HepG2 (cell line): ENCODE measurements around the gene MKS1. TPM values are rescaled to one million over a fixed set of nuclear protein-coding genes. Genes with fewer than 3 reads are reported as not detected.

Source experiments
- ATAC-seq: fragments of 200-7000 bp; cut with Tn5 transposase; 3 replicates; pipeline ENCODE4 v1.9.1; 2020; ENCODE audit warnings: mild to moderate bottlenecking, moderate library complexity
- BruUV-seq: library from RNA; stranded (reverse); fragments of 400-500 nt; replicated peaks from 2 replicates; lab custom pipeline; 2021; lab: Mats Ljungman, UMichigan
- CTCF ChIA-PET: fragments of 300-600 bp; formaldehyde crosslinking; extraction: SDS; loops from one replicate; lab custom pipeline; 2021; ENCODE audit warnings: low total read pairs, inconsistent platforms, low intra/inter-chr PET ratio; lab: Yijun Ruan, JAX
- POLR2A ChIA-PET: fragments of 350-600 bp; sonication (Branson Sonifier 250); formaldehyde crosslinking; loops from one replicate; lab custom pipeline; 2020; ENCODE audit warnings: antibody characterized with exemption, inconsistent platforms; lab: Yijun Ruan, JAX
- DNase-seq: peaks from one replicate; pipeline ENCODE4 v3.0.0-alpha.2; 2015; ENCODE audit warnings: low spot score
- FAIRE-seq: peaks from 3 replicates; lab custom pipeline; 2011; peaks lifted over from hg19 to GRCh38; lab: Jason Lieb, UNC
- H2AFZ ChIP-seq: one replicate; pipeline ENCODE4 v1.6.1; 2011; ENCODE audit warnings: low read length, inconsistent platforms
- H3K27ac ChIP-seq: fragments of 300-600 bp; 3 replicates; pipeline ENCODE4 v1.8.0; 2011; ENCODE audit warnings: mixed run types, mild to moderate bottlenecking, mixed read lengths, low read length, inconsistent platforms; ENCODE audit not compliant: insufficient read depth; ENCODE audit errors: extremely low read length
- H3K27me3 ChIP-seq, 2 experiments: fragments of 200-600 bp in 1 of 2; 2 replicates in 1 of 2; 3 replicates in 1 of 2; pipeline versions ENCODE4 v1.6.0 to v1.8.0; 2011; ENCODE audit warnings: low read length in 2 of 2, mild to moderate bottlenecking in 2 of 2, moderate library complexity in 2 of 2, inconsistent platforms in 1 of 2; ENCODE audit not compliant: insufficient read depth in 2 of 2, control insufficient read depth in 1 of 2
- H3K36me3 ChIP-seq, 2 experiments: fragments of 200-600 bp in 1 of 2; replicated peaks in 1 of 2; 2 replicates in 1 of 2; 3 replicates in 1 of 2; pipeline versions ENCODE4 v1.5.1 to v1.8.0; 2011; ENCODE audit warnings: low read length in 2 of 2, inconsistent platforms in 1 of 2; ENCODE audit not compliant: insufficient read depth in 2 of 2, control insufficient read depth in 1 of 2
- H3K4me1 ChIP-seq: 2 replicates; pipeline ENCODE4 v1.5.1; 2012; ENCODE audit warnings: low read length, inconsistent platforms; ENCODE audit not compliant: insufficient read depth
- H3K4me2 ChIP-seq: 2 replicates; pipeline ENCODE4 v1.6.0; 2011; ENCODE audit warnings: low read depth, low read length, inconsistent platforms
- H3K4me3 ChIP-seq, 3 experiments: fragments of 200-600 bp in 1 of 3; sonication (generic), shearing (Covaris generic) in 1 of 3; replicated peaks in 1 of 3; 2 replicates each; pipeline ENCODE4 v1.5.1; 2011 to 2016; ENCODE audit warnings: low read length in 3 of 3, inconsistent platforms in 2 of 3, low read depth in 2 of 3, mild to moderate bottlenecking in 2 of 3, control low read depth in 1 of 3, mixed read lengths in 1 of 3; ENCODE audit not compliant: insufficient read depth in 1 of 3
- H3K79me2 ChIP-seq: one replicate; pipeline ENCODE4 v1.6.1; 2011; ENCODE audit warnings: low read length, inconsistent platforms; ENCODE audit not compliant: insufficient read depth
- H3K9ac ChIP-seq: 2 replicates; pipeline ENCODE4 v1.6.0; 2011; ENCODE audit warnings: mild to moderate bottlenecking, low read depth, low read length, inconsistent platforms; ENCODE audit not compliant: insufficient read depth
- H3K9me3 ChIP-seq: 2 replicates; pipeline ENCODE4 v1.5.1; 2012; ENCODE audit warnings: mild to moderate bottlenecking, low read length
- H4K20me1 ChIP-seq: 2 replicates; pipeline ENCODE4 v1.6.0; 2011; ENCODE audit warnings: inconsistent platforms, mild to moderate bottlenecking, low read length, moderate library complexity; ENCODE audit not compliant: insufficient read depth
- DDIT3 ChIP-seq: sonication (generic); formaldehyde crosslinking; IDR thresholded peaks from 2 replicates; pipeline ENCODE4 v1.4.0; 2020; ENCODE audit warnings: mild to moderate bottlenecking, missing genetic modification reagents
- GLMP ChIP-seq: sonication (generic); formaldehyde crosslinking; IDR thresholded peaks from 2 replicates; pipeline ENCODE4 v1.9.0; 2021; ENCODE audit warnings: missing genetic modification reagents, mild to moderate bottlenecking, borderline replicate concordance
- KDM3A ChIP-seq: IDR thresholded peaks from 2 replicates; pipeline ENCODE4 v1.6.1; 2018; ENCODE audit warnings: low read depth, missing compliant biosample characterization
- MAFF ChIP-seq: IDR thresholded peaks from 2 replicates; pipeline ENCODE4 v1.6.1; 2011; ENCODE audit warnings: low read depth, low read length, improper control_type of control experiment
- MAFK ChIP-seq, 2 experiments: IDR thresholded peaks in 1 of 2; conservative IDR thresholded peaks in 1 of 2; 2 replicates each; pipeline ENCODE4 v1.6.1; 2011; ENCODE audit warnings: improper control_type of control experiment in 2 of 2, low read length in 2 of 2
- POGK ChIP-seq: sonication (generic); formaldehyde crosslinking; conservative IDR thresholded peaks from 2 replicates; pipeline ENCODE4 v1.8.0; 2022; ENCODE audit warnings: mild to moderate bottlenecking, moderate library complexity, missing genetic modification reagents
- TBX3 ChIP-seq: fragments of 450-650 bp; IDR thresholded peaks from 2 replicates; pipeline ENCODE4 v1.6.1; 2017; ENCODE audit warnings: antibody characterized with exemption, mild to moderate bottlenecking, inconsistent platforms, borderline replicate concordance
- TFDP1 ChIP-seq: IDR thresholded peaks from 2 replicates; pipeline ENCODE4 v1.6.1; 2016; ENCODE audit warnings: missing compliant biosample characterization, missing genetic modification reagents, borderline replicate concordance
- ZNF143 ChIP-seq: sonication (generic); formaldehyde crosslinking; IDR thresholded peaks from 2 replicates; pipeline ENCODE4 v1.4.0; 2020; ENCODE audit warnings: missing genetic modification reagents
- ZNF205 ChIP-seq: IDR thresholded peaks from 2 replicates; pipeline ENCODE4 v1.6.1; 2018; ENCODE audit warnings: missing biosample characterization, missing genetic modification reagents
- ZNF335 ChIP-seq: sonication (generic); formaldehyde crosslinking; IDR thresholded peaks from 2 replicates; pipeline ENCODE4 v1.4.0; 2020; ENCODE audit warnings: missing genetic modification reagents
- ZNF431 ChIP-seq: sonication (generic); formaldehyde crosslinking; IDR thresholded peaks from 2 replicates; pipeline ENCODE4 v1.9.0; 2022; ENCODE audit warnings: missing genetic modification reagents, low read depth, mild to moderate bottlenecking, borderline replicate concordance
- WGBS: methylation state at CpG from one replicate; pipeline ENCODE4 v1.1.6; 2017; ENCODE audit warnings: low lambda C conversion rate; 5-methylcytosine and 5-hydroxymethylcytosine counted together
- in situ Hi-C: cut with HindIII; loops from 2 replicates; pipeline ENCODE4 v1.10.0; 2017; ENCODE audit warnings: low pct_unique_long_range_greater_than_20kb; ENCODE audit not compliant: extremely low pct_ligation_motif_present
- intact Hi-C: fragments of 100-400 bp; cut with micrococcal nuclease; formaldehyde crosslinking; loops from one replicate; pipeline ENCODE4 v1.10.0; 2022; ENCODE audit not compliant: unreplicated experiment
- polyA plus RNA-seq, 8 experiments: library from polyadenylated mRNA; depleted of rRNA in 3 of 8; stranded (reverse) in 7 of 8; unstranded in 1 of 8; fragments of >200 nt; fragmentation: Illumina TruSeq in 4 of 8; extraction: Trizol in 4 of 8; gene quantifications; 2 replicates each; pipeline versions ENCODE4 v1.2.1 to v1.2.3, GENCODE V29; 2011 to 2016; ENCODE audit warnings: low read depth in 4 of 8, missing spikeins in 1 of 8, mixed read lengths in 1 of 8; ENCODE audit not compliant: insufficient read depth in 1 of 8
- total RNA-seq, 5 experiments: library from RNA; depleted of rRNA; stranded (reverse); fragments of >200 nt; fragmentation: Illumina TruSeq; extraction: Trizol; gene quantifications; 2 replicates each; pipeline ENCODE4 v1.2.3, GENCODE V29; 2016; ENCODE audit warnings: low read depth in 1 of 5

MKS1 gene
- total and polyA plus RNA-seq, 2 of the 13 experiments (the other 11 are each of a cell fraction or from before 2014, with no cell fraction given), result 16.1 to 26.3 TPM

GRCh38 chr17:58183514-58183913, 35.5 kb downstream of the MKS1 start:
- Histone ChIP-seq H4K20me1 (no peaks in the 10 kb centered on the region), H3K9ac (no peak overlapping the region), H3K4me1 (no peaks in the 10 kb centered on the region), H3K4me3 (no peak overlapping the region), H3K9me3 (no peaks in the 10 kb centered on the region), H3K79me2 (no peaks in the 10 kb centered on the region), H3K27ac (no peak overlapping the region), H2AFZ (no peak overlapping the region), H3K27me3 (peaks cover 0 to 17% of the 10 kb centered on the region in 2 experiments; a peak in 3 of 5 replicates), H3K4me2 (no peak overlapping the region), H3K36me3 (no peaks in the 10 kb centered on the region)
- no peak for TF ChIP-seq TBX3
- no peak for TF ChIP-seq POGK
- peak in 1 of 2 experiments; percentile 57; a peak in 3 of 4 replicates for TF ChIP-seq MAFK (conservative IDR thresholded peaks at IDR 0.05 in 1 of 2, IDR thresholded peaks at IDR 0.05 in 1 of 2; ENCODE audit: low read length in 2 of 2)
- TF ChIP-seq ZNF143, result no peak
- no peak for TF ChIP-seq ZNF431
- TF ChIP-seq ZNF335 (CRISPR knock-in tag), result no peak
- no peak for TF ChIP-seq TFDP1 (CRISPR knock-in tag)
- no peak for TF ChIP-seq GLMP (CRISPR knock-in tag)
- no peak for TF ChIP-seq ZNF205
- TF ChIP-seq KDM3A (CRISPR knock-in tag), result no peak
- no peak for TF ChIP-seq DDIT3 (CRISPR knock-in tag)
- TF ChIP-seq MAFF, result peak; percentile 54; the same call in 1 of the 2 replicates
- intact Hi-C loops (no loop called here), in situ Hi-C loops (no loop called here)
- WGBS, result 57% methylated on average over 2 of the region's 4 CpGs
- DNase-seq (no peak), FAIRE-seq (no peak), ATAC-seq (no peak)
- CTCF ChIA-PET, result no interaction called here
- POLR2A ChIA-PET, result no interaction called here
- BruUV-seq, result no TSS peak
